Measurements from ENCODE around the gene WDR1.
A peak's percentile ranks its signal among the peaks of the same experiment; 100 is the strongest.

WDR1 gene, protein sequence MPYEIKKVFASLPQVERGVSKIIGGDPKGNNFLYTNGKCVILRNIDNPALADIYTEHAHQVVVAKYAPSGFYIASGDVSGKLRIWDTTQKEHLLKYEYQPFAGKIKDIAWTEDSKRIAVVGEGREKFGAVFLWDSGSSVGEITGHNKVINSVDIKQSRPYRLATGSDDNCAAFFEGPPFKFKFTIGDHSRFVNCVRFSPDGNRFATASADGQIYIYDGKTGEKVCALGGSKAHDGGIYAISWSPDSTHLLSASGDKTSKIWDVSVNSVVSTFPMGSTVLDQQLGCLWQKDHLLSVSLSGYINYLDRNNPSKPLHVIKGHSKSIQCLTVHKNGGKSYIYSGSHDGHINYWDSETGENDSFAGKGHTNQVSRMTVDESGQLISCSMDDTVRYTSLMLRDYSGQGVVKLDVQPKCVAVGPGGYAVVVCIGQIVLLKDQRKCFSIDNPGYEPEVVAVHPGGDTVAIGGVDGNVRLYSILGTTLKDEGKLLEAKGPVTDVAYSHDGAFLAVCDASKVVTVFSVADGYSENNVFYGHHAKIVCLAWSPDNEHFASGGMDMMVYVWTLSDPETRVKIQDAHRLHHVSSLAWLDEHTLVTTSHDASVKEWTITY

DNA sequence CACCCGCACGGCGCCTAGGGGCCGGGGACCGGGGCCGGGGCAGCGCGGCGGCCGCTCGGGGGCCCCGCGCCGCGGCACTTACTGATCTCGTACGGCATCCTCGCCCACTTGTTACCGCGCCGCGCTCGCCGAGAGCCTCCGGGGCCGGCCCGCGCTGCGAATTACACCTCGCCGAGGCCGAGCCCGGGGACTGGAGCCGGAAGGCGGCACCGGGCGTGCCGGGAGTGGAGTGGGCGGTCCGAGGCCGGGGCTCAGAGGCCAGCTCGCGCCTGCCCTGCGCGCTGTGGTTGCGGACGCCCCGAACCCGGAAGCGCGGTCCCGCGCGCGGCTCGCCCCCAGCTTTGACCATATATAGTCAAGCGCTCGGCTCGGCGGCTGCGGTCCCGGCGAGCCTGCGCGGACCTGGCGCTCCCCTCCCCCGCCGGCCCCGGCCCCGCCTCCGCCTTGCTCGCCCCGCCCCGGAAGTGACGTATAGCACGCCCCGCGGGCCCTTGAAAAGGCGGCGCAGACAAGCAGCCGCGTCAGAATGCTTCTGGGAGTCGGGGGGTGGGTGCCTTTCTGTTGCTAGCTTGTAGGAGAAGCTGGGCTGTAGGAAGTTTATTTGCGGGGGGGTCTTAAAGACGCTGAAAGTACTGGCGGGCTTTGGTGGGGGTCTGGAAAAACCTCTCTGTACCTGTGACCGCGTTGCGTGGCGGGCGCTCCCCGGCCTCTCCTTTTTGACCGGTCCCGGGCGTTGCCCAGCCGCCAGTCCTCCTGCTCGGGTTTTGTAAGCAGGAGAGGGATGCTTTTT is at the start of gene WDR1:
Gene WDR1 (minus strand): TSS at position 231 of the 790 bp plus-strand sequence. CDS start 133 bp downstream, at position 98.
- DNase-seq (ENCODE audit: low read depth) = peak; percentile 84
- TF ChIP-seq, protein P1, sequence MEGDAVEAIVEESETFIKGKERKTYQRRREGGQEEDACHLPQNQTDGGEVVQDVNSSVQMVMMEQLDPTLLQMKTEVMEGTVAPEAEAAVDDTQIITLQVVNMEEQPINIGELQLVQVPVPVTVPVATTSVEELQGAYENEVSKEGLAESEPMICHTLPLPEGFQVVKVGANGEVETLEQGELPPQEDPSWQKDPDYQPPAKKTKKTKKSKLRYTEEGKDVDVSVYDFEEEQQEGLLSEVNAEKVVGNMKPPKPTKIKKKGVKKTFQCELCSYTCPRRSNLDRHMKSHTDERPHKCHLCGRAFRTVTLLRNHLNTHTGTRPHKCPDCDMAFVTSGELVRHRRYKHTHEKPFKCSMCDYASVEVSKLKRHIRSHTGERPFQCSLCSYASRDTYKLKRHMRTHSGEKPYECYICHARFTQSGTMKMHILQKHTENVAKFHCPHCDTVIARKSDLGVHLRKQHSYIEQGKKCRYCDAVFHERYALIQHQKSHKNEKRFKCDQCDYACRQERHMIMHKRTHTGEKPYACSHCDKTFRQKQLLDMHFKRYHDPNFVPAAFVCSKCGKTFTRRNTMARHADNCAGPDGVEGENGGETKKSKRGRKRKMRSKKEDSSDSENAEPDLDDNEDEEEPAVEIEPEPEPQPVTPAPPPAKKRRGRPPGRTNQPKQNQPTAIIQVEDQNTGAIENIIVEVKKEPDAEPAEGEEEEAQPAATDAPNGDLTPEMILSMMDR (conservative IDR thresholded peaks at IDR 0.05; ENCODE audit: low read depth, low read length) = no peak
- peak within 1 kb of the TSS; percentile 84 for H3K4me3 ChIP-seq (ENCODE audit: low read length)

DNA sequence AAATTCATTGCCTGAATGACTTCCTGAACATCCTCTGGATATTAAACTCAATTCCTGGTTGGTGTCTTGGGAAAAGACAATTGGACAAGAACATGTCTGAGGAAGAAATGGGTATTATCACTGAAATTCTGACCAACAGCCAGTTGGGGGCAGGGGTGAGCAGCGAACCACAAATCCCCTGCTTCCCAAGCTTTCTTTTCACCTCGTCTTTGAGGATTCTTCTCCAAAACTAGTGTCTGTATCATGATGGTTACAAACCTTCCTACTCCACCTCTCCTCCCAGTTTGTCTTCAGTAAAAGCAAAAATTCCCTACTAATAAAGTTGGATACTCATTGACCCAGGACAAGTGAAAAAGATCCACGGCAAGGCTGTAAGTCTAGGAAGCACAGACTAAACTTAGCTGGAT is 48.3 kb upstream of the WDR1 start:
- DNase-seq (ENCODE audit: low read depth) = no peak
- no peak overlapping the region for H3K4me3 ChIP-seq (ENCODE audit: low read length)
- TF ChIP-seq, protein P1 (conservative IDR thresholded peaks at IDR 0.05; ENCODE audit: low read depth, low read length) = peak; percentile 77

DNA sequence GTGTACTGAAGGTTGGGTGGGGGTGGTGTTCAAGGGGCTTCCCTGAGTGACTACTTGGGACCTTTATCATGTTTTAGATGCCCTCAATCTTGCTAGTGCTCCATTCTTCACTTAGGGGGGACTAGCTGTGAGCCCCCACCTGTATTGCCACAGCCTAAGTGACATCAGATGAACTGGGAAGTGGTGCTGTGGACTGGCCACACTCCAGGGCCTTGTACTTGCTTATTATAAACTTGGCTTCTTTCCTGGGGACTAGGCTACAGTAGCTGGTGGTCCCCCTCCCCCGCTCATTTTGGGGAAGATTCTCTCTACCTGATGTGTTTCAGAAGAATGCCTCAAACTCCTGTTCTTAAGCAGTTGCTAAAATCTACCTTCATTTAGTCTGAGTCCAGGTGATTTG is 46.7 kb upstream of the WDR1 start:
- H3K4me3 ChIP-seq (ENCODE audit: low read length) = no peak overlapping the region
- TF ChIP-seq, protein P1 (conservative IDR thresholded peaks at IDR 0.05; ENCODE audit: low read depth, low read length) = no peak
- no peak for DNase-seq (ENCODE audit: low read depth)

DNA sequence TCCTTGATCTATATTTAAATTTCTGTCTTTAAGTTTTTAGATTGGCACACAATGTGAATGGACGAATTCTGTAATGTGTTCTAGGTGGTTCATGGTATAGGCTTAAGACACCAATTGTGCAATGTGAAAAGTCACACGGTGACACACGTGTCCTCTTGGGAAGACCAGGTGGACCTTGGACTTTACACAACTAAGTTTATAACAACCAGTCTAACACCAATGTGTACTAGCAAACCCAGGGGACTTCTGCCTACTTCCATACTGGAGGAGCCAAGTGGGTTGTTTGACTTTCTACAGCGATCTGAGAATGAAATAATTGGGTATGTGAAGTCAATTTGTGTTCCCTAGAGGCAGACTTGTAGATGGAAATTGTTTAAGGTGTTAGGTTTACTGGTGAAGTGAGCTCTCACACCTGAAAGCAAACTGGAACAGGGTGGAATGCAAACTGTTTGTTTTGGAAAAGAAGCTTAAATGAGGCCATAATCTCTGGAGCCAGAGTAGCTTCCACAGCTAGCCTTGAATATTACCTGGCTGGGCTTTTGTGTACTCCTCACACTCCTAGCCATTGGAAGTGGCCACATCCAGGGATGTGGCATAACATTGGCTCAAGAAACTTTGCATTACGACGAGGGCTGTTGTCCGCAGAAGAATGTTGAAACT is 45.9 kb upstream of the WDR1 start:
- DNase-seq (ENCODE audit: low read depth) = no peak
- H3K4me3 ChIP-seq (ENCODE audit: low read length) = no peak overlapping the region
- TF ChIP-seq, protein P1 (conservative IDR thresholded peaks at IDR 0.05; ENCODE audit: low read depth, low read length) = no peak

DNA sequence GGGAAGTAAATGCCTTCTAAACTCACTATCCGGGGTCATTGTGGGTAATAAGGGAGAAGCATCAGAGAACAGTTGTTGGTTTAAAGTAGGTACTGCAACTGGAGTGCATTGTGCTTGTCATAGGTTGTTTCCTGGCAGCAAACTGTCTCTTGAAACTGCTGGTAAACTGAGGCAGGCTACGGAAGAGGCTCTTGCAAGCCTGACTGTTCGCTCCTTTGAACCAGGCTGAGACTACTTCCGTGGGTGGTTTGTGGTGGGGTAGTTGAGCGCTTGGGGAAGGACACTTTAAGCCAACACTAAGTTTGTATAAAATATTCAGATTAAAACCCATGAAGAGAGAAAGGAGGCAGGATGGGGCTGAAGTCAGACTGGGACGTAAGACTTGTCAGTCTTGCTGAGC is 45.2 kb upstream of the WDR1 start:
- DNase-seq (ENCODE audit: low read depth) = no peak
- TF ChIP-seq, protein P1 (conservative IDR thresholded peaks at IDR 0.05; ENCODE audit: low read depth, low read length) = no peak
- no peak overlapping the region for H3K4me3 ChIP-seq (ENCODE audit: low read length)

DNA sequence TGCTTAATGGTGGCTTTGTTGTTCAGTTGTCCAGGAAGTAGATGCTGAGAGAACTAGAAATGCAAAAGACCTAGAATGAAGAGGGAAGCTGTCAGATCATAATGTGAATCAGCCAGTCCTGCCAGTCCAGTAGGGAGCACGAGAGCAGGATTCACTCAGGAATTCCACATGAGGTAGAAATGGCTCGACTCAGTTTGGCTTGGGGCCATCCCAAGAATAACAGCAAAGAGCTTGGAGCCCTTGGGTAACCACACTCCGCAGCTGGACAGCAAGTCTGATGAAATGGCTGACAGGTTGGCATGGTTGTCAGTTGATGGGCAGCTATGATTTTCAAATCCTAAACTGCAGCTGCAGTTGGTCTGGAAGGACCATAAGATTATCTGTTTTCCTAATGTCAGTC is 44.5 kb upstream of the WDR1 start:
- TF ChIP-seq, protein P1 (conservative IDR thresholded peaks at IDR 0.05; ENCODE audit: low read depth, low read length) = no peak
- DNase-seq (ENCODE audit: low read depth) = no peak
- no peak overlapping the region for H3K4me3 ChIP-seq (ENCODE audit: low read length)
